CD8-positive, alpha-beta memory T cell (primary cell): ENCODE data around the gene KCNA2. TPM values are rescaled to one million over a fixed set of nuclear protein-coding genes. Genes with fewer than 3 reads are reported as not detected.

Experiments
- polyA plus RNA-seq: library from polyadenylated mRNA; unstranded; fragments of 300-500 nt; fragmentation: Illumina TruSeq; gene quantifications from one replicate; pipeline ENCODE4 v1.2.3, GENCODE V29; 2021
- total RNA-seq, 2 experiments: library from RNA; stranded (reverse); gene quantifications; one replicate each; pipeline ENCODE4 v1.2.3, GENCODE V29; 2021

Gene KCNA2
- total and polyA plus RNA-seq, 3 experiments from 2014 or later, result 0.16 to 0.35 (median 0.24) TPM

Other genes starting within 250 kb of the KCNA2 start
- gene SLC16A4, start 215.3 kb downstream of the KCNA2 start, total RNA-seq, result under 1 TPM; 0.09 to 0.13 TPM
- gene SLC16A4, start 215.3 kb downstream of the KCNA2 start, polyA plus RNA-seq, result 0.49 TPM
- 100 to 1,000 TPM; 148 to 157 TPM for gene LAMTOR5, start 198.7 kb downstream of the KCNA2 start, total RNA-seq
- gene LAMTOR5, start 198.7 kb downstream of the KCNA2 start, polyA plus RNA-seq, result 262 TPM
- not detected for gene PROK1, start 155.2 kb downstream of the KCNA2 start, total RNA-seq
- not detected for gene PROK1, start 155.2 kb downstream of the KCNA2 start, polyA plus RNA-seq
- not detected for gene KCNA10, start 87.2 kb downstream of the KCNA2 start, total RNA-seq
- not detected for gene KCNA10, start 87.2 kb downstream of the KCNA2 start, polyA plus RNA-seq
- gene KCNA3, start 68.6 kb upstream of the KCNA2 start, total RNA-seq, result 10 to 100 TPM; 38.4 to 40.5 TPM
- 94.0 TPM for gene KCNA3, start 68.6 kb upstream of the KCNA2 start, polyA plus RNA-seq